Right lobe of liver (tissue), 4 donors: Measurements from ENCODE around the gene HM13.

Experiments
- CTCF ChIP-seq, 4 donors: fragments of 200-600 bp in 3 of 4; fragments of 450-650 bp in 1 of 4; IDR thresholded peaks; one replicate each; pipeline versions ENCODE4 v1.5.1 to v1.8.0; 2016 to 2022; ENCODE audit warnings: antibody characterized with exemption in 4 of 4, mild to moderate bottlenecking in 2 of 4
- POLR2A ChIP-seq: fragments of 450-650 bp; IDR thresholded peaks from one replicate; pipeline ENCODE4 v1.6.1; 2017; ENCODE audit warnings: antibody characterized with exemption, mild to moderate bottlenecking
- donor health status: DM: no; HTN: no; CAD: no.
- donor health status: DM: no; HTN: no; CAD: no.
- donor health status: DM: no; HTN: yes; CAD: no.

DNA sequence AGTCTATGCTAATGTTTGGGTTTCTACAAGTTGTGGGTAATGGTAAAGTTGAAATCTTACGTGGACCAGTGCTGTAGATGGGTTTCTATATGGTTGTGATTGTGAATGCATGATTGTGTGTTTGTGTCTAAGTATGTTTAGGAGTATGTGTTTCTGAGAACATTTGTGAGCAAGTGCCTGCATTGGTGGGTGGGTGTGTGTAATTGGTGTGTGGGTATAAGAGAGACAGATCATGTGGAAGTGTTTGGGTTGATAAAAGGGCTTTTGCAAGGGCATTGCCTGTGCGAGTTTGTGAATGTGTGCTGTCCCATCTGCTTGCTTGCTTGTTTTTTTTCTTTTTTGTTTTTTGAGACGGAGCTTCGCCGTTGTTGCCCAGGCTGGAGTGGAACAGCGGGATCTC, 65.0 kb downstream of the HM13 start:
- TF ChIP-seq POLR2A (no peak), CTCF (IDR thresholded peaks at IDR 0.05) (no peak)
